Motor neuron (in vitro differentiated cells): Measurements from ENCODE around the gene RSAD1. TPM values are rescaled to one million over a fixed set of nuclear protein-coding genes. Genes with fewer than 3 reads are reported as not detected.

Experiments used
- ATAC-seq, 8 experiments: fragments of 200-7000 bp; cut with Tn5 transposase; replicated peaks in 6 of 8; 2 replicates each; pipeline ENCODE4 v1.8.0; 2021; ENCODE audit warnings: mild to moderate bottlenecking in 8 of 8, moderate library complexity in 8 of 8
- H3K27ac ChIP-seq, 2 donors: fragments of 250-450 bp; sonication (Bioruptor Pico); 2 replicates each; pipeline ENCODE4 v1.9.0; 2021; ENCODE audit warnings: antibody characterized with exemption in 2 of 2, mild to moderate bottlenecking in 2 of 2, moderate library complexity in 1 of 2
- H3K4me1 ChIP-seq, 2 donors: fragments of 250-450 bp; sonication (Bioruptor Pico); replicated peaks in 1 of 2; 2 replicates each; pipeline ENCODE4 v1.6.1; 2021; ENCODE audit warnings: antibody characterized with exemption in 2 of 2, mild to moderate bottlenecking in 2 of 2, moderate library complexity in 1 of 2
- H3K4me3 ChIP-seq, 5 donors: fragments of 250-450 bp; sonication (Bioruptor Pico); 2 replicates each; pipeline ENCODE4 v1.9.0; 2021; ENCODE audit warnings: antibody characterized with exemption in 5 of 5, mild to moderate bottlenecking in 5 of 5, moderate library complexity in 4 of 5
- WGBS, 10 experiments: fragments of 450-650 bp; shearing (Covaris generic); methylation state at CpG; one replicate each; pipeline ENCODE4 v1.0.0; 2022; 5-methylcytosine and 5-hydroxymethylcytosine counted together
- in situ Hi-C, 9 experiments: fragments of 400-800 bp; cut with MboI; loops; one replicate each; pipeline ENCODE4 v1.15.0; 2021; ENCODE audit warnings: low sequenced_read_pairs in 9 of 9, low pct_unique_long_range_greater_than_20kb in 2 of 9; ENCODE audit not compliant: unreplicated experiment in 9 of 9
- total RNA-seq, 8 experiments: library from RNA; unstranded; fragments of 300-600 nt; gene quantifications; 2 replicates each; pipeline versions ENCODE4 v1.2.3 to v1.2.4, GENCODE V29; 2022

RSAD1 gene
- total RNA-seq, 8 experiments from 2014 or later = 13.0 to 44.7 (median 20.0) TPM

DNA sequence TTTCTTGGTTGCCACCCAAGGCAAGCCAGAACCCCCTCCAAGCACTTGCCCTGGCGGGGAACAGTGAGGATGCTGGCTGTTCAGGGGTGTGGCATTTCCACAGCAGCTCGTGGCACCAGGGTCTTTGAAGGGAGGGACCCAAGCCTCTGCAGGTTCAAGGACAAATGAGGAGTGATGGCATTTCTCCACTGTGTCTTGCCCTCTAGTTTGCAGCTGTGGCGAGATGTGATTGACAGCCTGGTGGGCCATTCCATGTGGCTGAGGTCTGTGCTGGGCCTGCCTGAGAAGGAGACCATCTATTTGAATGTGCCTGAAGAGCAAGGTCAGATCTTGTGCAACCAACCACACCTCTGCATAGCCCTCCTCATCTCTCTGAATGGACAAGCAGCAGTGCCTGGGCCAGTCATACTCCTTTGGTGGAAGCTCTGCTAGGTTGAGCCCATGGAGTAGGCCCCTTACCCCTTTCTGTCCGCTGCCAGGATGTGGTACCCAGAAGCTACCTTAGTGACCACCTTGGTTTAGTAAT lies 49.4 kb downstream of the RSAD1 start:
- ATAC-seq = no peak
- H3K4me3 ChIP-seq = no peak overlapping the region
- no peak overlapping the region for H3K27ac ChIP-seq
- in situ Hi-C loops = loop anchor here in 2 of 9 experiments (25.0 kb wide), 1 partner anchor 309 kb away; the partner anchor contains the start of gene WFIKKN2 (in 2 of the 2)
- H3K4me1 ChIP-seq = peaks cover 8 to 11% of the 10 kb centered on the region in 2 donors
- 20 to 83% (median 37%) methylated on average over 1 to 2 of the region's 4 CpGs; no CpG with 5 or more reads in 6 of the 10 experiments for WGBS, 10 experiments

DNA sequence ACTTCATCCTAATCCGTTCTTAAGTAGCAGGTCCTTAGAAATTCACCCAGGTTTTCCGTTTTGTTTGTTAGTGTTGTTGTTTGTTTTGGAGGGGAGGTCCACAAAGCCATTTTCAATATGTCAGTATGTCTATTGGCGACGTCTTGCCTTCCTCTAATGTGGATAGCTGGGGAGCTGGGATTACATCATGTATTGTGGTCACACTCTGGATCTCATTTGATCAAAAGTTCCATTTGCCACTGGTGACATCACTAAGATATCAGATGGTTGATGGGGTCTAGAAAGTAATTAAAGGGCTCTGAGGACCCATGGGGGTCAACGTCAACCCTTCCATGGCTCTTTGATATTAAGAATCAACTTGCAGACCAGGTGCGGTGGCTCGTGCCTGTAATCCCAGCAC lies 51.2 kb downstream of the RSAD1 start:
- in situ Hi-C loops = loop anchor here in 2 of 9 experiments (25.0 kb wide), 1 partner anchor 307 kb away; the partner anchor contains the start of gene WFIKKN2 (in 2 of the 2)
- Histone ChIP-seq H3K27ac (no peak overlapping the region), H3K4me3 (no peak overlapping the region), H3K4me1 (peaks cover 20 to 23% of the 10 kb centered on the region in 2 donors)
- WGBS, 10 experiments = 17 to 96% (median 63%) methylated on average over 2 to 7 of the region's 7 CpGs; no CpG with 5 or more reads in 3 of the 10 experiments
- no peak for ATAC-seq

DNA sequence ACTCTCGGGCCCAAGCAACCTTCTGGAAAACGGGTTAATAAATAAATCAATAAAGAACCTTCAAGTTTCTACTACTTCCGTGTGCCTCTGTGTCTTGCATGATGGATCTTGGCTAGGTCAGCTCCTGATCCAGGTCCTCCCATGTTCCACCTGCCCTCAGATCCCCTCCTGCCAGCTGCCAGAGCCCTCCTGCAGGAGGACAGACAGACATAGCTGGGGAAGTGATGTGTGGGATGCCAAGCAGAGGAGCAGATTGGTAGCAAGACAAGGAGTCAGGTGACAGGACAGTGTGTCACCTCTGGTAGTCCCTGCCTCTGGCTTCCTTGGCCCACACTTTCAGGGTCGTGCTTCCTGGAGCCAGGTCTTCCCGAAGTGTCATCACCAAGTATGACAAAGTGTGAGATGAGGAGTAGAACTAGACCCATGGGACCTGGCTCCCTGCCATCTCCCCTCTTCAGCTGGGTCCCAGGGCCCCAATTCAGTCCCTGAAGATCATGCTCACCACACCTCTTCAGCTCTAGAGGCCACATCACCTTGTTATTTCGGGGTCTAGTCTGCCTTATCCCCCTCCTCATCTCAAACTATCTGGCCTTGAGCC lies 52.9 kb downstream of the RSAD1 start:
- Histone ChIP-seq H3K4me3 (no peak overlapping the region), H3K27ac (no peak overlapping the region), H3K4me1 (peaks cover 20 to 23% of the 10 kb centered on the region in 2 donors)
- in situ Hi-C loops = loop anchor here in 2 of 9 experiments (25.0 kb wide), 1 partner anchor 306 kb away; the partner anchor contains the start of gene WFIKKN2 (in 2 of the 2)
- ATAC-seq = no peak
- WGBS, 10 experiments = 0 to 80% (median 60%) methylated on average over 1 to 3 of the region's 6 CpGs; no CpG with 5 or more reads in 3 of the 10 experiments

DNA sequence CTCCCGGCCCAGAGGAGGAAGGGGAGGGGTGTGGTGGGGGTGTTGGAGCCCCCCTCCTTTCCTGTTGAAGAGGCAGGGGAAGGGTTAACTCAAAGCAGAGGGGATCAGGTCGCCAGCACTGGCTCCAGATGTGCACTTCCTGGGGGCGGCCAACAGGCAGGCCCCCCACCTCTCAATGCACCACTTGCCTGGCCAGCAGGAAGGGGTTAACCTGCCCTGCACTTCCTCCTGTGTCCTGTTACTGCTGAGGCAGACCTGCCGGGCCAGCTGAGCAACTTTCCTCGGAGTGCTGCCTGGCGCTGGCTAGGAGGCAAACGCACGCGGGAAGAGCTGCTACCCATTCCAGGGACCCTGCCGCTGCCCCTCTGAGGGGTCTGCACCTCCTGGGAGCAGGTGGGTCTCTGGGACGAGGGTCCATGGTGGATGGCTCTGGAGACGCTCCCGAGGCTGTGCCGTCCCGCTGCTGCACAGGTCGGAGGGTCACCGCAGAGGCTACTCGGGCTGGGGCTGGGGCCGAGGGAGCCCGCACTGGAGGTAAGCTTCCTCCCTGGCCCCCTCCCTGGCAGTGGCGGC lies 53.9 kb downstream of the RSAD1 start, which contains the start of gene EPN3:
Gene EPN3, plus strand, starts transcription at position 284 of the 573 bp plus-strand sequence. CDS start 3,822 bp downstream, outside the sequence.
- WGBS, 10 experiments = 0% methylated on average over 1 to 3 of the region's 21 CpGs; no CpG with 5 or more reads in 7 of the 10 experiments
- Histone ChIP-seq H3K4me3 (no peak within 1 kb of the TSS), H3K27ac (no peak within 1 kb of the TSS), H3K4me1 (peaks cover 20 to 23% of the 10 kb centered on the region in 2 donors)
- in situ Hi-C loops = loop anchor here in 2 of 9 experiments (25.0 kb wide), 1 partner anchor 305 kb away; the partner anchor contains the start of gene WFIKKN2 (in 2 of the 2)
- ATAC-seq = peak; percentile 25 to 78 (median 32)

DNA sequence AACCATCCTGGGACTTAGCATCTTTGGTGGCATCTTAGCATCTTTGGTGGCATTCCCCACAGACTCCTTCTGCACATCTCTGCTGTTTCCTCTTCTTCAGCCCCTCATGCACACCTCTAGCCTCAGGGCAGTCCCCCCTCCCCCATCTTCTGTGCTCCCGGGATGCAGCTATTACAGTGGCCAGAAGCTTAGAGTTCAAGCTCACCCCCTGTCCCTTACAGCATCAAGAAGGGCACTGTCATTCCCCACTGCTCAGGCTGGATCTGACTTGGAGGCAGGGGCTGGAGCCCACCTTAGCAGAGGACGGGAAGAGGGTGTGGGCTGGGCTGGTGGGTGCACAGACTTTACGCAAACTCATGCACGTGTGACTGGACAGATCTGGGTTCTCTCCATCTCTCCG lies 54.5 kb downstream of the RSAD1 start:
- 54 to 83% methylated on average over 1 to 3 of the region's 5 CpGs; no CpG with 5 or more reads in 8 of the 10 experiments for whole genome bisulfite sequencing, 10 experiments
- peaks cover 24 to 28% of the 10 kb centered on the region in 2 donors for H3K4me1 ChIP-seq
- H3K4me3 ChIP-seq = no peak overlapping the region
- no peak overlapping the region for H3K27ac ChIP-seq
- peak in 5 of 8 experiments; percentile 10 to 31 (median 19) for ATAC-seq
- in situ Hi-C loops = loop anchor here in 2 of 9 experiments (25.0 kb wide), 1 partner anchor 304 kb away; the partner anchor contains the start of gene WFIKKN2 (in 2 of the 2)

DNA sequence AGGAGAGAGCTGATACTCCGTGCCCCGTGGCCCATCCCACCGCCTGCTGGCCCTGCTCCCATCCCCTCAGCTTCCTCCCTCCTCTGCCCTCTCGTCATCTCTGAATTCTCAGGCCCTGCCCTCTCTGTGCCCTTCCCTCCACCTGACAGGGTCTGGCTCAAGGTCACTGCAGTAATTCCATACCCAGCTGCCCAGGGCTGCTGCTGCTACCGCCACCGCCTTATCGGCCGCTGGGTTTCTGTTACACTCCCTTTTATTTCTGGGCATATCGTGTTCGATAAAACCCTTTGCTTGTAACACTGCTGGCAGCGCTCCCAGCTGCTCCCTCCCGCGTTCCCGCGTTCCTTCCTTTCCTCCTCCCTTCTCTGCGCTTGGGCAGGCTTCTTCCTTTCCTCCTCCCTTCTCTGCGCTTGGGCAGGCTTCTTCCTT lies 55.1 kb downstream of the RSAD1 start:
- peak; percentile 11 to 73 (median 28) for ATAC-seq
- no peak overlapping the region for H3K4me3 ChIP-seq
- peaks cover 30 to 34% of the 10 kb centered on the region in 2 donors for H3K4me1 ChIP-seq
- WGBS, 10 experiments = 1 to 40% (median 21%) methylated on average over 1 to 11 of the region's 17 CpGs; no CpG with 5 or more reads in 4 of the 10 experiments
- no peak overlapping the region for H3K27ac ChIP-seq
- in situ Hi-C loops = loop anchor here in 2 of 9 experiments (25.0 kb wide), 1 partner anchor 304 kb away; the partner anchor contains the start of gene WFIKKN2 (in 2 of the 2)

DNA sequence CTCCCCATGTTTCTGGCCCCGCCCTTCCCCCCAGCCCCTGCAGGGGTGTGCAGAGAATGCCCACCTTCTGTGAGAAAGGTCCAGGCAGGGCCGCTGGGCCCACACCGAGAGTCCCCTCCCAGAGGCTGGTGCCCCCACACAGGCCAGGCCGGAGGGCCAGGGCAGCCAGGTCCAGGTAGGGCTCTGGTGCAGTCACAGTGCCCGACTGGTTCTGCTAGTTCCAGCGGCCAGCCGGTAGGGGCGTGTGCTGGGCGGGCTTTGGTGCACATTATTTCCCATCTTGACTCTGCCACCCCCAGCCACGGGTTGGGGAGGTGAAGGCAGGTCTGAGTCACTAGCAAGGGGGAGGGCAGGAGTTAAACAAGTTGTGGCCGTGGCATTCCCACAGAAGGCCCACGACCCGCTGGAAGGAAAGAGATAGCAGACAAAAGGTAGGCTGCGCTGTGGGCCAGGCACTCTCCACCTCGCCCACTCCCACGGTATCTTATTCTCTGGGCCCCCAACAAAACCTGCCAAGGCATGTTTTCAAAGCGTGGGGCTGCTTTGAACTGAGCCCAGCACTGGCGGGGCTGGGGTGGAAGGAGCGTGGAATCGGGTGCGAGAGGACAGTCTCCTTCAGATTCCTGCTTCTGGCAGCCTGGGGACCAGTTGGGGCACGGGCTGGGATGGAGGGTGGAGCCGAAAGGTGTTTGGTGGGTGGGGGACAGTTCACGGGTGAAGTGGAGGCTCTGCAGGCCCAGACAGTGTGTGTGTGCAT lies 55.7 kb downstream of the RSAD1 start:
- ATAC-seq = peak in 6 of 8 experiments; percentile 1 to 46 (median 22)
- WGBS, 10 experiments = 15 to 100% (median 83%) methylated on average over 3 to 6 of the region's 24 CpGs; no CpG with 5 or more reads in 6 of the 10 experiments
- Histone ChIP-seq H3K27ac (no peak overlapping the region), H3K4me3 (no peak overlapping the region), H3K4me1 (peaks cover 36 to 37% of the 10 kb centered on the region in 2 donors)
- in situ Hi-C loops = loop anchor here in 2 of 9 experiments (25.0 kb wide), 1 partner anchor 303 kb away; the partner anchor contains the start of gene WFIKKN2 (in 2 of the 2)

- in situ Hi-C loops = loop anchor here in 2 of 9 experiments (25.0 kb wide), 1 partner anchor 302 kb away; the partner anchor contains the start of gene WFIKKN2 (in 2 of the 2)
- Histone ChIP-seq H3K27ac (no peak overlapping the region), H3K4me1 (peaks cover 36 to 37% of the 10 kb centered on the region in 2 donors), H3K4me3 (no peak overlapping the region)
- no peak for ATAC-seq
- WGBS, 10 experiments = 79 to 100% (median 80%) methylated on average over 1 to 2 of the region's 2 CpGs; no CpG with 5 or more reads in 5 of the 10 experiments
Observed at GRCh38 chr17:50534979-50535326, 56.3 kb downstream of the RSAD1 start.

DNA sequence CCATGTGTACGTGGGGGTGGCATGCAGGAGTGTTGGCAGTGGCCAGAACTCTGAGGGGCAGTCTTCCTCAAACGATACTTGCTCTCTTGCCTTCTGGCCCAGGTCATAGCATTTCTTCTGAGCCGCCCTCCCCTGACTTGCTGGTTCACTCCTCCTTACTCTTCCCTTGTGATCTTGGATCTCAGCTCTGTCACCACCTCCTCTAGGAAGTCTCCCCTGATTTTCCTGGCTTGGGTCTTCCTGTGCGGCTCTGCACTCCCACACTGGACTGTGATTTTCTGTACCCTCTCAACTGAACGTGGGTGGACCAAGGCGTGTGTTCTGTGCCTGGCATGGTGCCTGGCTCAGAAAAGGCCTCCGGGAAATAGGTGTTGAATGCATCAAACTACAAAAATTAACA lies 56.7 kb downstream of the RSAD1 start:
- no peak overlapping the region for H3K4me3 ChIP-seq
- H3K27ac ChIP-seq = no peak overlapping the region
- in situ Hi-C loops = loop anchor here in 2 of 9 experiments (25.0 kb wide), 1 partner anchor 302 kb away; the partner anchor contains the start of gene WFIKKN2 (in 2 of the 2)
- ATAC-seq = no peak
- H3K4me1 ChIP-seq = peaks cover 36 to 37% of the 10 kb centered on the region in 2 donors
- 33 to 100% (median 93%) methylated on average over 1 to 5 of the region's 7 CpGs; no CpG with 5 or more reads in 4 of the 10 experiments for WGBS, 10 experiments

Other genes starting within 250 kb of the RSAD1 start
- under 1 TPM in 5 of 8 experiments, not detected in 3; 0.18 to 0.64 (median 0.38) TPM for gene TMEM92, start 204.4 kb upstream of the RSAD1 start, total RNA-seq
- gene XYLT2, start 132.7 kb upstream of the RSAD1 start, total RNA-seq = 10 to 100 TPM in 5 of 8 experiments, 1 to 10 TPM in 3; 8.3 to 25.8 (median 10.9) TPM
- gene MRPL27, start 105.7 kb upstream of the RSAD1 start, total RNA-seq = 100 to 1,000 TPM in 3 of 8 experiments, 10 to 100 TPM in 5; 54.3 to 138 (median 94.4) TPM
- 10 to 100 TPM in 2 of 8 experiments, 1 to 10 TPM in 5, under 1 TPM in 1; 0.66 to 14.5 (median 5.7) TPM for gene EME1, start 105.6 kb upstream of the RSAD1 start, total RNA-seq
- gene LRRC59, start 81.3 kb upstream of the RSAD1 start, total RNA-seq = 100 to 1,000 TPM in 3 of 8 experiments, 10 to 100 TPM in 5; 44.5 to 143 (median 74.3) TPM
- gene ACSF2, start 52.6 kb upstream of the RSAD1 start, total RNA-seq = 10 to 100 TPM in 3 of 8 experiments, 1 to 10 TPM in 5; 1.6 to 31.1 (median 5.6) TPM
- 1 to 10 TPM in 3 of 8 experiments, under 1 TPM in 5; 0.11 to 3.0 (median 0.66) TPM for gene CHAD, start 10.0 kb upstream of the RSAD1 start, total RNA-seq
- 1 to 10 TPM in 4 of 8 experiments, under 1 TPM in 3, not detected in 1; 0.71 to 2.8 (median 1.2) TPM for gene MYCBPAP, start 29.6 kb downstream of the RSAD1 start, total RNA-seq
- under 1 TPM; 0.16 to 0.90 (median 0.54) TPM for gene EPN3, start 53.9 kb downstream of the RSAD1 start, total RNA-seq
- gene SPATA20, start 68.3 kb downstream of the RSAD1 start, total RNA-seq = 10 to 100 TPM in 6 of 8 experiments, 1 to 10 TPM in 2; 5.4 to 64.4 (median 25.4) TPM
- 1 to 10 TPM in 3 of 8 experiments, under 1 TPM in 5; 0.17 to 4.2 (median 0.62) TPM for gene CACNA1G, start 81.9 kb downstream of the RSAD1 start, total RNA-seq
- 10 to 100 TPM in 1 of 8 experiments, 1 to 10 TPM in 2, under 1 TPM in 4, not detected in 1; 0.27 to 21.6 (median 0.90) TPM for gene ABCC3, start 156.0 kb downstream of the RSAD1 start, total RNA-seq
- 10 to 100 TPM; 12.8 to 43.6 (median 24.7) TPM for gene ANKRD40, start 229.1 kb downstream of the RSAD1 start, total RNA-seq
- 100 to 1,000 TPM; 118 to 263 (median 161) TPM for gene LUC7L3, start 240.7 kb downstream of the RSAD1 start, total RNA-seq